Nephron (organoid): ENCODE results near the gene XPR1.
"Not testable (repeated sequence)": the region's sequence is repeated elsewhere in the genome, so short reads cannot be mapped to it uniquely, and the experiment has no call there.

Source experiments
- H3K27ac Mint-ChIP-seq, 3 experiments: 2 replicates each; pipeline ENCODE4 v1.8.0; 2020; ENCODE audit warnings: mixed read lengths in 3 of 3, mild to moderate bottlenecking in 2 of 3, moderate library complexity in 1 of 3
- H3K27me3 Mint-ChIP-seq: 2 replicates; pipeline ENCODE4 v1.8.0; 2021; ENCODE audit warnings: low read depth, mild to moderate bottlenecking, moderate library complexity, mixed read lengths
- H3K36me3 Mint-ChIP-seq: 2 replicates; pipeline ENCODE4 v1.8.0; 2020; ENCODE audit warnings: low read depth, mixed read lengths
- H3K4me1 Mint-ChIP-seq: 2 replicates; pipeline ENCODE4 v1.8.0; 2020; ENCODE audit warnings: mixed read lengths
- H3K4me3 Mint-ChIP-seq, 3 experiments: 2 replicates each; pipeline ENCODE4 v1.8.0; 2020; ENCODE audit warnings: mild to moderate bottlenecking in 3 of 3, mixed read lengths in 3 of 3, moderate library complexity in 2 of 3
- H3K9me3 Mint-ChIP-seq: 2 replicates; pipeline ENCODE4 v1.8.0; 2020; ENCODE audit warnings: mixed read lengths
- CTCF ChIP-seq, 3 experiments: fragments of 200-600 bp; sonication (generic); IDR thresholded peaks; one replicate each; pipeline ENCODE4 v1.5.0; 2021; ENCODE audit warnings: antibody characterized with exemption in 3 of 3; ENCODE audit not compliant: unreplicated experiment in 3 of 3

Gene XPR1

GRCh38 chr1:180641662-180642061 lies 9.8 kb downstream of the XPR1 start:
- no peaks in the 10 kb centered on the region for H3K9me3 Mint-ChIP-seq
- no peaks in the 10 kb centered on the region for H3K27me3 Mint-ChIP-seq

GRCh38 chr1:180642781-180643180 lies 11.0 kb downstream of the XPR1 start:
- no peak overlapping the region for H3K4me3 Mint-ChIP-seq
- peaks cover 4% of the 10 kb centered on the region for H3K4me1 Mint-ChIP-seq
- no peak for TF ChIP-seq CTCF (IDR thresholded peaks at IDR 0.05; ENCODE audit: unreplicated experiment in 3 of 3)
- peaks cover 8% of the 10 kb centered on the region for H3K36me3 Mint-ChIP-seq
- no peaks in the 10 kb centered on the region for H3K27me3 Mint-ChIP-seq
- no peak overlapping the region for H3K27ac Mint-ChIP-seq
- no peaks in the 10 kb centered on the region for H3K9me3 Mint-ChIP-seq

More at GRCh38 chr1:180641662-180642061, 9.8 kb downstream of the XPR1 start:
- no peak for TF ChIP-seq CTCF (IDR thresholded peaks at IDR 0.05; ENCODE audit: unreplicated experiment in 3 of 3)
- Mint-ChIP-seq H3K36me3 (peaks cover 8% of the 10 kb centered on the region), H3K4me1 (peaks cover 4% of the 10 kb centered on the region), H3K4me3 (no peak overlapping the region), H3K27ac (no peak overlapping the region)

- no peaks in the 10 kb centered on the region for H3K9me3 Mint-ChIP-seq
- H3K27me3 Mint-ChIP-seq: no peaks in the 10 kb centered on the region
- H3K36me3 Mint-ChIP-seq: peaks cover 8% of the 10 kb centered on the region
- no peak overlapping the region for H3K27ac Mint-ChIP-seq
- TF ChIP-seq CTCF (IDR thresholded peaks at IDR 0.05; ENCODE audit: unreplicated experiment in 3 of 3): no peak
- peaks cover 4% of the 10 kb centered on the region for H3K4me1 Mint-ChIP-seq
- H3K4me3 Mint-ChIP-seq: no peak overlapping the region
Observed at GRCh38 chr1:180643693-180644092, 11.9 kb downstream of the XPR1 start.

GRCh38 chr1:180644526-180645192 lies 12.8 kb downstream of the XPR1 start:
- Mint-ChIP-seq H3K4me1 (peaks cover 4% of the 10 kb centered on the region), H3K27me3 (no peaks in the 10 kb centered on the region), H3K27ac (no peak overlapping the region), H3K4me3 (no peak overlapping the region), H3K9me3 (no peaks in the 10 kb centered on the region), H3K36me3 (peaks cover 10% of the 10 kb centered on the region)
- TF ChIP-seq CTCF (IDR thresholded peaks at IDR 0.05; ENCODE audit: unreplicated experiment in 3 of 3): no peak

GRCh38 chr1:180645261-180645660 lies 13.4 kb downstream of the XPR1 start:
- not testable (repeated sequence) for H3K4me1 Mint-ChIP-seq, H3K27ac Mint-ChIP-seq, H3K9me3 Mint-ChIP-seq, H3K4me3 Mint-ChIP-seq, H3K27me3 Mint-ChIP-seq
- H3K36me3 Mint-ChIP-seq: peaks cover 12% of the 10 kb centered on the region

GRCh38 chr1:180646093-180646492 lies 14.3 kb downstream of the XPR1 start:
- no peaks in the 10 kb centered on the region for H3K27me3 Mint-ChIP-seq
- H3K36me3 Mint-ChIP-seq: peaks cover 14% of the 10 kb centered on the region
- no peak for TF ChIP-seq CTCF (IDR thresholded peaks at IDR 0.05; ENCODE audit: unreplicated experiment in 3 of 3)
- H3K4me1 Mint-ChIP-seq: no peaks in the 10 kb centered on the region
- H3K4me3 Mint-ChIP-seq: no peak overlapping the region
- no peak overlapping the region for H3K27ac Mint-ChIP-seq
- H3K9me3 Mint-ChIP-seq: no peaks in the 10 kb centered on the region
